ENCODE results near the gene JARID2. TPM values are rescaled to one million over a fixed set of nuclear protein-coding genes. Genes with fewer than 3 reads are reported as not detected.

JARID2 gene
- total and polyA plus RNA-seq, 2 of the 8 experiments (the other 6 are each of a cell fraction or from before 2014, with no cell fraction given) = 60.1 to 239 TPM

- no peaks in the 10 kb centered on the region for H3K27me3 ChIP-seq (replicated peaks in 1 of 4; ENCODE audit: control insufficient read depth in 3 of 4, extremely low read depth in 1 of 4, insufficient read depth in 3 of 4, low read length in 3 of 4)
- TF ChIP-seq MAX (IDR thresholded peaks at IDR 0.05) (no peak), TCF12 (IDR thresholded peaks at IDR 0.05; ENCODE audit: low read depth, low read length) (0 out of 2 replicates have a peak, but pooled peaks have one; percentile 30), SAP30 (IDR thresholded peaks at IDR 0.05; ENCODE audit: insufficient read depth, insufficient replicate concordance, low read length) (no peak)
- no peak overlapping the region; a peak in 1 of 7 replicates for H3K9ac ChIP-seq (replicated peaks in 1 of 4; ENCODE audit: extremely low read depth in 1 of 4, low read depth in 3 of 4, low read length in 3 of 4)
- no peak overlapping the region for H4K8ac ChIP-seq (ENCODE audit: extremely low read depth, insufficient read depth, low read length)
- peaks cover 3% of the 10 kb centered on the region; the same call in 1 of the 2 replicates for H3K23me2 ChIP-seq (ENCODE audit: low read depth, low read length)
- no peak overlapping the region for H2AFZ ChIP-seq (ENCODE audit: low read length)
- WGBS, 2 experiments (ENCODE audit: extremely low coverage in 1 of 2, insufficient coverage in 1 of 2, insufficient read length in 1 of 2, insufficient replicate concordance in 2 of 2, low coverage in 1 of 2, low lambda C conversion rate in 2 of 2, missing lambda C conversion rate in 1 of 2) = 60% methylated on average over 1 of the region's 1 CpG; no CpG with 5 or more reads in 1 of the 2 experiments
- no peak overlapping the region for H2BK12ac ChIP-seq (ENCODE audit: low read depth, low read length)
- H2BK15ac ChIP-seq (ENCODE audit: low read length) = no peak overlapping the region
- H3K18ac ChIP-seq (ENCODE audit: extremely low read depth, low read length) = no peak overlapping the region
- H3K27ac ChIP-seq (ENCODE audit: low read depth, low read length) = no peak overlapping the region
- POLR2A ChIA-PET (ENCODE audit: partially characterized antibody) = interaction anchor here (1.0 to 1.6 kb wide), 5 partner anchors 11 to 218 kb away, joined by 3 to 6 read pairs (median 3); no protein-coding TSS in a partner anchor
- H2BK120ac ChIP-seq (replicated peaks; ENCODE audit: low read depth, low read length) = no peak overlapping the region
- no peak overlapping the region for H2BK5ac ChIP-seq (ENCODE audit: low read depth, low read length)
- peaks cover 0 to 24% (median 5%) of the 10 kb centered on the region in 4 experiments; a peak in 3 of 8 replicates for H3K36me3 ChIP-seq (ENCODE audit: control insufficient read depth in 2 of 4, insufficient read depth in 4 of 4, low read length in 3 of 4)
- H3K4ac ChIP-seq (replicated peaks; ENCODE audit: insufficient read length, low read depth, low read length) = no peak overlapping the region
- H3K56ac ChIP-seq (replicated peaks; ENCODE audit: insufficient read length, low read depth, low read length) = no peak overlapping the region
- no peak overlapping the region for H3K23ac ChIP-seq (ENCODE audit: insufficient read length)
- peaks cover 58 to 66% of the 10 kb centered on the region in 2 experiments for H4K20me1 ChIP-seq (replicated peaks in 1 of 2; ENCODE audit: control insufficient read depth in 1 of 2, insufficient read depth in 2 of 2, low read length in 2 of 2)
- DNase-seq (ENCODE audit: low read depth in 1 of 2, low spot score in 2 of 2) (no peak), FAIRE-seq (no peak)
- H4K5ac ChIP-seq (ENCODE audit: insufficient read length, low read depth, low read length) = no peak overlapping the region
- no peaks in the 10 kb centered on the region for H3K79me1 ChIP-seq (ENCODE audit: low read depth, low read length)
- H4K91ac ChIP-seq (replicated peaks; ENCODE audit: insufficient read length, low read length) = no peak overlapping the region
- H3K9me3 ChIP-seq (ENCODE audit: insufficient read depth in 2 of 2, low read depth in 1 of 2, low read length in 1 of 2) = no peaks in the 10 kb centered on the region
- peak overlapping the region in 1 of 4 experiments; percentile 12; a peak in 1 of 8 replicates for H3K4me3 ChIP-seq (ENCODE audit: extremely low read depth in 1 of 4, insufficient read depth in 2 of 4, low read depth in 3 of 4, low read length in 4 of 4)
- CTCF ChIA-PET (ENCODE audit: partially characterized antibody) = interaction anchor here (0.6 kb wide), 1 partner anchor 192 kb away, joined by 3 read pairs; no protein-coding TSS in a partner anchor
- H3K79me2 ChIP-seq (ENCODE audit: control insufficient read depth in 1 of 2, insufficient read depth in 2 of 2, low read length in 2 of 2) = peaks cover 97 to 100% of the 10 kb centered on the region in 2 experiments
- no peak overlapping the region for H2AK5ac ChIP-seq (ENCODE audit: low read depth, low read length)
- no peak overlapping the region for H2BK20ac ChIP-seq (ENCODE audit: low read length)
- H3K4me2 ChIP-seq (ENCODE audit: insufficient read depth in 1 of 2, low read depth in 2 of 2, low read length in 2 of 2) = peak overlapping the region; percentile 49 to 89
- no peak overlapping the region for H3K14ac ChIP-seq (ENCODE audit: insufficient read length)
- H3K4me1 ChIP-seq (replicated peaks in 1 of 4; ENCODE audit: control insufficient read depth in 3 of 4, insufficient read depth in 4 of 4, low read length in 3 of 4) = peaks cover 19 to 37% (median 30%) of the 10 kb centered on the region in 4 experiments
These were observed 9.6 kb downstream of the JARID2 start for GRCh38 chr6:15255481-15255880.
